HG02642 (cell line): ENCODE data around the gene HDGFL1.

Experiments
- ATAC-seq: cut with Tn5 transposase; IDR thresholded peaks from one replicate; pipeline ENCODE4 v1.9.1; 2021; ENCODE audit warnings: mild to moderate bottlenecking; ENCODE audit not compliant: unreplicated experiment, poor library complexity

The HDGFL1 gene

GRCh38 chr6:22589118-22589517 lies 19.8 kb downstream of the HDGFL1 start:
- ATAC-seq = no peak

- no peak for ATAC-seq
Measured at GRCh38 chr6:22590423-22590822, 21.1 kb downstream of the HDGFL1 start.

- ATAC-seq = no peak
Measured at GRCh38 chr6:22593895-22594294, 24.5 kb downstream of the HDGFL1 start.

- no peak for ATAC-seq
Measured at GRCh38 chr6:22596011-22596410, 26.6 kb downstream of the HDGFL1 start.

GRCh38 chr6:22598339-22598738 lies 29.0 kb downstream of the HDGFL1 start:
- ATAC-seq = no peak

GRCh38 chr6:22600059-22600458 lies 30.7 kb downstream of the HDGFL1 start:
- ATAC-seq = no peak

- no peak for ATAC-seq
Measured at GRCh38 chr6:22601984-22602383, 32.6 kb downstream of the HDGFL1 start.

GRCh38 chr6:22605736-22606135 lies 36.4 kb downstream of the HDGFL1 start:
- ATAC-seq = no peak

- no peak for ATAC-seq
Measured at GRCh38 chr6:22610127-22610526, 40.8 kb downstream of the HDGFL1 start.

GRCh38 chr6:22612236-22612635 lies 42.9 kb downstream of the HDGFL1 start:
- no peak for ATAC-seq

GRCh38 chr6:22613051-22613450 lies 43.7 kb downstream of the HDGFL1 start:
- ATAC-seq = no peak

GRCh38 chr6:22613695-22614094 lies 44.3 kb downstream of the HDGFL1 start:
- no peak for ATAC-seq

- ATAC-seq = no peak
Measured at GRCh38 chr6:22614547-22614946, 45.2 kb downstream of the HDGFL1 start.

GRCh38 chr6:22621028-22621427 lies 51.7 kb downstream of the HDGFL1 start:
- ATAC-seq = no peak
